Endodermal cell (in vitro differentiated cells): ENCODE results near the gene CERS3. TPM values are rescaled to one million over a fixed set of nuclear protein-coding genes. Genes with fewer than 3 reads are reported as not detected.

Source experiments
- DNase-seq: peaks from one replicate; pipeline ENCODE4 v3.0.0-alpha.2; 2017
- H3K27ac ChIP-seq: 2 replicates; pipeline ENCODE4 v1.5.1; 2013; ENCODE audit warnings: mild to moderate bottlenecking, low read depth, low read length, moderate library complexity
- H3K27me3 ChIP-seq: 2 replicates; pipeline ENCODE4 v1.6.1; 2013; ENCODE audit warnings: mild to moderate bottlenecking, low read length, moderate library complexity; ENCODE audit not compliant: insufficient read depth, control insufficient read depth, poor library complexity, severe bottlenecking
- H3K36me3 ChIP-seq: 2 replicates; pipeline ENCODE4 v1.7.0; 2013; ENCODE audit warnings: mild to moderate bottlenecking, low read length, moderate library complexity; ENCODE audit not compliant: control insufficient read depth, insufficient read depth
- H3K4me1 ChIP-seq: one replicate; pipeline ENCODE4 v1.7.0; 2013; ENCODE audit warnings: low read length; ENCODE audit not compliant: control insufficient read depth, insufficient read depth
- H3K4me3 ChIP-seq: 2 replicates; pipeline ENCODE4 v1.5.1; 2013; ENCODE audit warnings: mild to moderate bottlenecking, low read length, moderate library complexity
- H3K9ac ChIP-seq: 2 replicates; pipeline ENCODE4 v1.6.1; 2013; ENCODE audit warnings: mild to moderate bottlenecking, low read length, moderate library complexity; ENCODE audit not compliant: poor library complexity, severe bottlenecking; ENCODE audit errors: extremely low read depth
- H3K9me3 ChIP-seq: 2 replicates; pipeline ENCODE4 v1.6.1; 2013; ENCODE audit warnings: mild to moderate bottlenecking, low read length, moderate library complexity; ENCODE audit not compliant: control insufficient read depth
- H3K27ac Mint-ChIP-seq: 2 replicates; pipeline ENCODE4 v1.8.0; 2020; ENCODE audit warnings: mixed read lengths
- H3K27me3 Mint-ChIP-seq: 2 replicates; pipeline ENCODE4 v1.8.0; 2021; ENCODE audit warnings: mild to moderate bottlenecking, mixed read lengths; ENCODE audit not compliant: insufficient read depth
- H3K36me3 Mint-ChIP-seq: 2 replicates; pipeline ENCODE4 v1.8.0; 2020; ENCODE audit warnings: low read depth, mixed read lengths
- H3K4me1 Mint-ChIP-seq: 2 replicates; pipeline ENCODE4 v1.8.0; 2020; ENCODE audit warnings: mixed read lengths
- H3K4me3 Mint-ChIP-seq: 2 replicates; pipeline ENCODE4 v1.8.0; 2020; ENCODE audit warnings: mild to moderate bottlenecking, moderate library complexity, mixed read lengths
- H3K9me3 Mint-ChIP-seq: 2 replicates; pipeline ENCODE4 v1.8.0; 2020; ENCODE audit warnings: mild to moderate bottlenecking, mixed read lengths
- CTCF ChIP-seq: fragments of 200-600 bp; sonication (generic); conservative IDR thresholded peaks from 2 replicates; pipeline ENCODE4 v1.5.0; 2021; ENCODE audit warnings: antibody characterized with exemption, mild to moderate bottlenecking
- WGBS, 2 experiments: methylation state at CpG; one replicate each; pipeline versions ENCODE4 v1.1.5 to v1.1.7; 2013; ENCODE audit warnings: missing lambda C conversion rate in 2 of 2, mixed read lengths in 1 of 2; ENCODE audit not compliant: insufficient coverage in 1 of 2, insufficient read length in 1 of 2; 5-methylcytosine and 5-hydroxymethylcytosine counted together
- total RNA-seq, 2 donors: library from RNA; stranded (reverse); fragmentation: NEBNext Ultra II Directional in 1 of 2; extraction: Animal tissue kit (Norgen Biotek cat#: 25700) in 1 of 2; gene quantifications; 2 replicates in 1 of 2; 3 replicates in 1 of 2; pipeline ENCODE4 v1.2.1, GENCODE V29; 2021

The CERS3 gene
- total RNA-seq, 2 donors from 2014 or later = 0.48 TPM; not detected in 1

DNA sequence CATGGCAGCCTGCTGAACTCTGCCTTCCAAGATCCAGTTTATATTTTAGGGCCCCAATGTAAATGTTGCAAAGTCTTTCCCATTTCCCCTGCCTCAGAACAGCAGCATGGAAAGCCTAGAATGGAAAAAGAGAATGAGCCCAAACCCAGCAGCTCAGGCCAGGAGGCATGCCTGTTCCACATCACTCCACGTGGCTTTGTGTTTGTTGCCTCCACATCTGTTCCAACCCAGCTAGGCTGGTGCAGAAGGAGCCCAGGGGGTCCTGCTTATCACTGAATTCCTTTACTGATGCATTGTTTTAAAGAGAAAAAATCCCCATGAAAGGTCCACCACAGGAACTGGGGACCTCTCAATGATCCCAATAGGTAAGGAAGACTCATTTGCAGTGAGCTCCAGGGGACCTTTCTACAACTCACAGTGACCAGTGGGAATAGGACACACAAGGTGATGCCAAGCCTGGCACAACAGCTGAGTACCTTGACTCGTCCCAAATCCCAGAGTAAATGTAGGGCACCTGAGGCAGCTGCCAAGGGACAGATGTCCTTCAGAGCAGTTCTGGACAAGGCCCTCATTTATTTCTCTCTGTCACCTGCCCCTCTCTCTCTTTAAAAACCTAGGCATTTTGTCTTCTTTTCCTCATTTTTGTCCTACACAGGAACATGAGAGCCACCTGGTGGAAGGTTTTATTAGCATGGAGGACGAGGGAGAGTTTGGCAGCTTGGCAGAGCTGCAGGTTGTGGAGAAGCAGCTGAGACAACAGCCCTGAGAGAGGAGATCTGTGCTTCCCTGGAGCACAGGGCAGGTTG lies 145.2 kb downstream of the CERS3 start:
- H3K27ac ChIP-seq = no peak overlapping the region
- H3K9me3 Mint-ChIP-seq = peaks cover 65% of the 10 kb centered on the region
- no peaks in the 10 kb centered on the region for H3K36me3 ChIP-seq
- peak; percentile 77 for TF ChIP-seq CTCF
- WGBS, 2 experiments = 50 to 58% methylated on average over 2 to 3 of the region's 3 CpGs
- no peaks in the 10 kb centered on the region for H3K27me3 ChIP-seq
- peaks cover 43% of the 10 kb centered on the region for H3K9me3 ChIP-seq
- peaks cover 6% of the 10 kb centered on the region for H3K36me3 Mint-ChIP-seq
- H3K4me3 ChIP-seq = no peak overlapping the region
- H3K9ac ChIP-seq = no peak overlapping the region
- no peak overlapping the region for H3K27ac Mint-ChIP-seq
- H3K4me1 Mint-ChIP-seq = no peaks in the 10 kb centered on the region
- H3K27me3 Mint-ChIP-seq = peaks cover 6% of the 10 kb centered on the region
- DNase-seq = peak; percentile 80
- no peaks in the 10 kb centered on the region for H3K4me1 ChIP-seq
- H3K4me3 Mint-ChIP-seq = no peak overlapping the region

DNA sequence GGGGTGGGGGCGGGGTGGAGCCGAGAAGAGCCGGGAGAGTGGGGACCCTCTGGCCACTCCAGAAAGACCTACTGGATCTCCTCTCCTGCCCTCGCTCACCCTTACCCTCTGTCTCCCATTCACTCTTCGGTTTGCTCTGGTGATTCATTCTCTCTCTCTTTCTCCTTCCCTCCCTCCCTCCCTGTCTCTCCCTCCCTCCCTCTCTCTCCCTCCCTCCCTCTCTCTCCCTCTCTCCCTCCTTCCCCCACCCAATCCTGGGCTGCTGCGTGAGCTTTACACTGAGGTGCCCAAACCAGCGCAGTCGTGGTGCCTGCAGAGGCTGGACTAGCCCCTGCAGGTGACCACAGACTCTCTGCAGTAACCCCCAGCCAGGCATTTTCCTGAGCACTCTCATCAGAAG lies 154.8 kb downstream of the CERS3 start:
- WGBS, 2 experiments = 24 to 40% methylated on average over 4 to 7 of the region's 8 CpGs
- TF ChIP-seq CTCF = no peak
- Histone ChIP-seq H3K9me3 (peaks cover 7% of the 10 kb centered on the region), H3K4me3 (no peak overlapping the region), H3K27ac (no peak overlapping the region), H3K9ac (no peak overlapping the region), H3K36me3 (no peaks in the 10 kb centered on the region), H3K4me1 (no peaks in the 10 kb centered on the region), H3K27me3 (peaks cover 28% of the 10 kb centered on the region)
- peaks cover 10% of the 10 kb centered on the region for H3K4me1 Mint-ChIP-seq
- no peak overlapping the region for H3K27ac Mint-ChIP-seq
- peak overlapping the region; percentile 59 for H3K4me3 Mint-ChIP-seq
- H3K9me3 Mint-ChIP-seq = peaks cover 28% of the 10 kb centered on the region
- no peaks in the 10 kb centered on the region for H3K36me3 Mint-ChIP-seq
- DNase-seq = peak; percentile 60
- peaks cover 45% of the 10 kb centered on the region for H3K27me3 Mint-ChIP-seq

DNA sequence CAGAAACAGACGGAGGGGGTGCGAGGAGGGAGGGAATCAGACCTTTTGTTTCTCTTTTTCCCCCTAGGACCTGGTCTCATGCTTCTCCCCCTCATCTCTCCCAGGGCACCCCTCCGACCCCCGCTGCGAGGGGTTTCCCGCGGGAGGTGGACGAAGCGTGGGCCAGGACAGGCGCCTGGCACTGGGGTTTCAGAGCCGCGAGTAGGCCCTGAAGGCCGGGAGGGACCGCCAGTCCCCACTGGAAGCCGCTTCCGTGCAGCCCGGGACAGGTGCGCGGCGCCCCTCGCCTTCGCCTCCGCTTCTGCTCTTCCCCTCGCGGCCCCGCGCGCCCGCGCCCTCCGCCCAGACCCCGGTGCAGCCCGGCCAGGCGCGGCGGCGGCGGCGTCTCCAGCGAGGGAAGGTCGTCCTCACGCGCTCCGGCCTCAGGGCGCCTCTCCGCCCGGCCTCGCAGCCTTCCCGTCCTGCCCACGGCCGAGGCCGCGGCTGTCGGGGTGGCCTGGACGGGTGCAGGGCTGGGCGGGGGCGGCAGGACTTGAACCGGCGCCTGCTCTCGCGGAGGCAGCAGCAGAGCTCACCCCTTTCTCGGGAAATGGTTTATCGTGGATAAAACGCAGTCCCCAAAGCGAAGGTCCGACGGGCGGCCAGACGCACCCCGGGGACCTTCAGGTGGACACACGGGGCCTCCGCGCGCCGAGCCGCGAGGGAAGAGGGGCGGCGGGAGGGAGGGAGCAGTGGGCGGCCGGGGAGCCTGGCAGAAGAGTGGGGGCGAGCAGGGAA lies 155.4 kb downstream of the CERS3 start:
- no peaks in the 10 kb centered on the region for H3K4me1 ChIP-seq
- H3K27ac ChIP-seq = no peak overlapping the region
- Mint-ChIP-seq H3K27me3 (peaks cover 45% of the 10 kb centered on the region), H3K36me3 (no peaks in the 10 kb centered on the region), H3K4me1 (peaks cover 10% of the 10 kb centered on the region), H3K9me3 (peaks cover 24% of the 10 kb centered on the region), H3K27ac (no peak overlapping the region), H3K4me3 (peak overlapping the region; percentile 59)
- TF ChIP-seq CTCF = no peak
- peaks cover 28% of the 10 kb centered on the region for H3K27me3 ChIP-seq
- peak; percentile 66 for DNase-seq
- H3K9me3 ChIP-seq = peaks cover 7% of the 10 kb centered on the region
- whole genome bisulfite sequencing, 2 experiments = 11 to 13% methylated on average over 18 to 71 of the region's 82 CpGs
- no peak overlapping the region for H3K9ac ChIP-seq
- H3K4me3 ChIP-seq = no peak overlapping the region
- no peaks in the 10 kb centered on the region for H3K36me3 ChIP-seq
